HCT116 (cell line): ENCODE measurements around the gene SLC22A23. TPM values are rescaled to one million over a fixed set of nuclear protein-coding genes. Genes with fewer than 3 reads are reported as not detected.

Source experiments
- ATAC-seq: fragments of 200-7000 bp; cut with Tn5 transposase; 2 replicates; pipeline ENCODE4 v1.9.1; 2020; ENCODE audit warnings: mild to moderate bottlenecking, moderate library complexity
- BruUV-seq: library from RNA; stranded (reverse); fragments of 400-500 nt; replicated peaks from 2 replicates; lab custom pipeline; 2021; lab: Mats Ljungman, UMichigan
- CTCF ChIA-PET: fragments of 300-600 bp; sonication (Branson Sonifier 250); formaldehyde crosslinking; loops from one replicate; lab custom pipeline; 2021; ENCODE audit warnings: antibody characterized with exemption; lab: Charles Lee
- POLR2A ChIA-PET: fragments of 300-600, 350-600 bp; sonication (Branson Sonifier 250); formaldehyde crosslinking; loops from one replicate; lab custom pipeline; 2021; ENCODE audit warnings: antibody characterized with exemption; lab: Charles Lee
- RAD21 ChIA-PET, 2 experiments: fragments of 300-600 bp; sonication (Branson Sonifier 250); formaldehyde crosslinking; loops; one replicate each; lab custom pipeline; 2023; ENCODE audit warnings: low total read pairs in 2 of 2; ENCODE audit not compliant: uncharacterized antibody in 2 of 2, unreplicated experiment in 2 of 2, low non-redundant PET in 1 of 2; lab: Charles Lee
- DNase-seq: peaks from one replicate; pipeline ENCODE4 v3.0.0-alpha.2; 2010; ENCODE audit warnings: low read depth, low spot score
- H2AFZ ChIP-seq: fragments of 200-600 bp; shearing (Covaris generic), sonication (generic); 2 replicates; pipeline ENCODE4 v1.6.1; 2017; ENCODE audit warnings: low read depth, mixed run types, mixed read lengths, antibody characterized with exemption, low read length; ENCODE audit not compliant: poor library complexity, severe bottlenecking
- H3K27ac ChIP-seq: 2 replicates; pipeline ENCODE4 v1.5.1; 2012; ENCODE audit warnings: low read depth, low read length
- H3K27me3 ChIP-seq: fragments of 200-600 bp; sonication (generic); 2 replicates; pipeline ENCODE4 v1.6.1; 2016; ENCODE audit warnings: mixed run types, low read length, mixed read lengths; ENCODE audit not compliant: insufficient read depth
- H3K36me3 ChIP-seq, 2 experiments: fragments of 200-500 bp in 1 of 2; fragments of 200-600 bp in 1 of 2; sonication (Bioruptor generic) in 1 of 2; sonication (generic) in 1 of 2; 2 replicates each; pipeline versions ENCODE4 v1.5.1 to v1.6.1; 2014 to 2016; ENCODE audit warnings: low read length in 2 of 2, inconsistent platforms in 1 of 2, mixed read lengths in 1 of 2, mixed run types in 1 of 2; ENCODE audit not compliant: insufficient read depth in 2 of 2, control insufficient read depth in 1 of 2
- H3K4me1 ChIP-seq, 2 experiments: fragments of 200-600 bp in 1 of 2; sonication (generic) in 1 of 2; 2 replicates each; pipeline versions ENCODE4 v1.5.1 to v1.6.1; 2012 to 2017; ENCODE audit warnings: low read length in 2 of 2, inconsistent platforms in 1 of 2, mild to moderate bottlenecking in 1 of 2, mixed read lengths in 1 of 2, mixed run types in 1 of 2, moderate library complexity in 1 of 2; ENCODE audit not compliant: insufficient read depth in 2 of 2, control insufficient read depth in 1 of 2
- H3K4me2 ChIP-seq: fragments of 200-600 bp; sonication (generic); 2 replicates; pipeline ENCODE4 v1.6.1; 2017; ENCODE audit warnings: mixed run types, low read length, mixed read lengths
- H3K4me3 ChIP-seq, 2 experiments: fragments of 200-600 bp in 1 of 2; sonication (generic) in 1 of 2; replicated peaks in 1 of 2; 2 replicates each; pipeline ENCODE4 v1.5.1; 2011 to 2016; ENCODE audit warnings: low read length in 2 of 2, control low read depth in 1 of 2, low read depth in 1 of 2, mild to moderate bottlenecking in 1 of 2, mixed read lengths in 1 of 2, mixed run types in 1 of 2
- H3K79me2 ChIP-seq: fragments of 200-600 bp; sonication (generic); 2 replicates; pipeline ENCODE4 v1.6.1; 2017; ENCODE audit warnings: mild to moderate bottlenecking, mixed run types, low read length, moderate library complexity, mixed read lengths; ENCODE audit not compliant: insufficient read depth
- H3K9ac ChIP-seq: fragments of 200-600 bp; sonication (generic); 2 replicates; pipeline ENCODE4 v1.6.1; 2016; ENCODE audit warnings: low read length, mixed read lengths
- H3K9me2 ChIP-seq: fragments of 200-600 bp; sonication (generic), shearing (Covaris generic); 2 replicates; pipeline ENCODE4 v1.6.1; 2017; ENCODE audit warnings: mixed run types, mild to moderate bottlenecking, moderate library complexity; ENCODE audit not compliant: insufficient read depth
- H3K9me3 ChIP-seq, 2 experiments: fragments of 200-500 bp in 1 of 2; fragments of 200-600 bp in 1 of 2; sonication (Bioruptor generic) in 1 of 2; sonication (generic) in 1 of 2; 2 replicates each; pipeline ENCODE4 v1.6.1; 2014 to 2017; ENCODE audit warnings: low read length in 2 of 2, mixed read lengths in 2 of 2, inconsistent platforms in 1 of 2, low read depth in 1 of 2, mild to moderate bottlenecking in 1 of 2, mixed run types in 1 of 2, moderate library complexity in 1 of 2; ENCODE audit not compliant: control insufficient read depth in 1 of 2, insufficient read depth in 1 of 2
- H4K20me1 ChIP-seq: fragments of 200-600 bp; sonication (generic), shearing (Covaris generic); 2 replicates; pipeline ENCODE4 v1.6.1; 2017; ENCODE audit warnings: mixed run types, mild to moderate bottlenecking, moderate library complexity; ENCODE audit not compliant: insufficient read depth
- CEBPB ChIP-seq: IDR thresholded peaks from 2 replicates; pipeline ENCODE4 v1.6.1; 2012; ENCODE audit warnings: low read depth
- EGR1 ChIP-seq: IDR thresholded peaks from 2 replicates; pipeline ENCODE4 v1.6.1; 2012; ENCODE audit warnings: low read depth
- EZH2 ChIP-seq: fragments of 200-600 bp; sonication (generic); IDR thresholded peaks from 2 replicates; pipeline ENCODE4 v1.6.1; 2017; ENCODE audit warnings: antibody characterized with exemption, mixed run types
- EZH2phosphoT487 ChIP-seq: fragments of 200-600 bp; IDR thresholded peaks from 2 replicates; pipeline ENCODE4 v1.6.1; 2018; ENCODE audit warnings: antibody characterized with exemption, borderline replicate concordance
- JUND ChIP-seq: IDR thresholded peaks from 2 replicates; pipeline ENCODE4 v1.6.1; 2012
- POLR2A ChIP-seq: IDR thresholded peaks from 2 replicates; pipeline ENCODE4 v1.7.0; 2011; ENCODE audit warnings: borderline replicate concordance; ENCODE audit not compliant: insufficient read depth, insufficient read length; ENCODE audit errors: extremely low read depth
- POLR2AphosphoS5 ChIP-seq: IDR thresholded peaks from 2 replicates; pipeline ENCODE4 v1.6.1; 2011; ENCODE audit warnings: mild to moderate bottlenecking, low read depth, low read length, moderate library complexity
- RAD21 ChIP-seq: IDR thresholded peaks from 2 replicates; pipeline ENCODE4 v1.6.1; 2012; ENCODE audit warnings: low read depth, mild to moderate bottlenecking
- SIN3A ChIP-seq: IDR thresholded peaks from 2 replicates; pipeline ENCODE4 v1.6.1; 2012; ENCODE audit warnings: low read depth
- SRF ChIP-seq: IDR thresholded peaks from 2 replicates; pipeline ENCODE4 v1.6.1; 2012; ENCODE audit warnings: low read depth
- TCF7L2 ChIP-seq: IDR thresholded peaks from 2 replicates; pipeline ENCODE4 v1.7.0; 2011; ENCODE audit warnings: borderline replicate concordance, inconsistent platforms; ENCODE audit not compliant: insufficient read depth, insufficient read length; ENCODE audit errors: extremely low read depth
- YY1 ChIP-seq: IDR thresholded peaks from 2 replicates; pipeline ENCODE4 v1.6.1; 2011; ENCODE audit warnings: low read length, low read depth, moderate library complexity, mild to moderate bottlenecking; ENCODE audit not compliant: insufficient replicate concordance; ENCODE audit errors: extremely low read depth
- ZBTB33 ChIP-seq: IDR thresholded peaks from 2 replicates; pipeline ENCODE4 v1.6.1; 2011; ENCODE audit warnings: mild to moderate bottlenecking, low read length, moderate library complexity; ENCODE audit not compliant: insufficient replicate concordance; ENCODE audit errors: extremely low read depth
- ZFX ChIP-seq: fragments of 450-650 bp; IDR thresholded peaks from 2 replicates; pipeline ENCODE4 v1.6.1; 2017
- ZNF274 ChIP-seq: fragments of 200-500 bp; sonication (Bioruptor generic); IDR thresholded peaks from 2 replicates; pipeline ENCODE4 v1.6.1; 2014; ENCODE audit warnings: mild to moderate bottlenecking, low read depth, low read length, inconsistent platforms
- intact Hi-C: fragments of 100-400 bp; cut with micrococcal nuclease; formaldehyde crosslinking; loops from 2 replicates; pipeline ENCODE4 v1.10.0; 2022
- total RNA-seq: library from RNA; stranded (reverse); gene quantifications from one replicate; pipeline ENCODE4 v1.2.1, GENCODE V29; 2021; ENCODE audit not compliant: unreplicated experiment
- TF ChIP-seq, protein P1 (sequence below): IDR thresholded peaks from 2 replicates; pipeline ENCODE4 v1.6.1; 2012
- TF ChIP-seq, protein P2 (sequence below): IDR thresholded peaks from 2 replicates; pipeline ENCODE4 v1.6.1; 2012

Gene SLC22A23
- total RNA-seq, 1 experiment from 2014 or later: 11.5 TPM

- no peak for TF ChIP-seq EZH2
- TF ChIP-seq POLR2A: no peak
- no peak for TF ChIP-seq TCF7L2
- TF ChIP-seq ZFX: no peak
- TF ChIP-seq, all 23 proteins: peak for 0
- Histone ChIP-seq H2AFZ (no peak overlapping the region), H3K4me2 (no peak overlapping the region), H3K79me2 (no peaks in the 10 kb centered on the region), H4K20me1 (no peaks in the 10 kb centered on the region), H3K27me3 (no peaks in the 10 kb centered on the region), H3K4me3 (no peak overlapping the region), H3K9ac (no peak overlapping the region), H3K36me3 (no peaks in the 10 kb centered on the region), H3K9me3 (no peaks in the 10 kb centered on the region), H3K4me1 (no peaks in the 10 kb centered on the region), H3K9me2 (no peaks in the 10 kb centered on the region), H3K27ac (no peak overlapping the region)
- no peak for ATAC-seq
- no TSS peak for BruUV-seq
- intact Hi-C loops: no loop called here
- ChIA-PET RAD21 (no interaction called here), POLR2A (no interaction called here), CTCF (no interaction called here)
- DNase-seq: no peak
Measured at GRCh38 chr6:3301506-3301905, 155.3 kb downstream of the SLC22A23 start.

DNA sequence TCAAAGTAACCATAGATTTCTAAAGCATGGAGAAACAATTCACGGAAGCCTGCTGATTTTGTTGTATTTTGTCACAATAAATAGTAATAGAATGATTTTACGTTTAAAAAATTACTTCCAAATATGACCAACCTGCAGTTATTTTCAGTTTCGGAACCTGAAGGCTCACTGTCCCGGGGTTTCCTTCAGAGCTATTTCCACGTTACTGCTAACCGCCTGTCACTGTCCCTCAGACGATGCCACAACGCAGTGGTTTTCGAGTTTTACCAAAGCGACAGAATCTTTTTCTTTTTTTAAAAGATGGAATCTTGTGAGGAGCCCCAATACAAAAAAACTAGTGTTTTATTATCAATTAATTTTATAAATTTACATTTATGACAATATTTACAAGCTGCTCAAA is 157.6 kb downstream of the SLC22A23 start:
- no peaks in the 10 kb centered on the region for H3K9me3 ChIP-seq
- no peak overlapping the region for H2AFZ ChIP-seq
- no peaks in the 10 kb centered on the region for H3K4me1 ChIP-seq
- BruUV-seq: no TSS peak
- no peaks in the 10 kb centered on the region for H3K27me3 ChIP-seq
- no peak for TF ChIP-seq CEBPB
- TF ChIP-seq, protein P1, sequence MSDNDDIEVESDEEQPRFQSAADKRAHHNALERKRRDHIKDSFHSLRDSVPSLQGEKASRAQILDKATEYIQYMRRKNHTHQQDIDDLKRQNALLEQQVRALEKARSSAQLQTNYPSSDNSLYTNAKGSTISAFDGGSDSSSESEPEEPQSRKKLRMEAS: no peak
- TF ChIP-seq SRF: no peak
- no peak for TF ChIP-seq SIN3A
- no peak for TF ChIP-seq EGR1
- no peak for TF ChIP-seq ZNF274
- TF ChIP-seq RAD21: no peak
- TF ChIP-seq POLR2A: no peak
- TF ChIP-seq YY1: no peak
- no peak for TF ChIP-seq POLR2AphosphoS5
- no peak for TF ChIP-seq EZH2phosphoT487
- no peak for TF ChIP-seq JUND
- no peak for TF ChIP-seq EZH2
- TF ChIP-seq ZBTB33: no peak
- TF ChIP-seq, protein P2, sequence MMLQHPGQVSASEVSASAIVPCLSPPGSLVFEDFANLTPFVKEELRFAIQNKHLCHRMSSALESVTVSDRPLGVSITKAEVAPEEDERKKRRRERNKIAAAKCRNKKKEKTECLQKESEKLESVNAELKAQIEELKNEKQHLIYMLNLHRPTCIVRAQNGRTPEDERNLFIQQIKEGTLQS: no peak
- DNase-seq: no peak
- ChIA-PET CTCF (no interaction called here), POLR2A (no interaction called here), RAD21 (no interaction called here)
- no peak overlapping the region for H3K4me3 ChIP-seq
- H3K27ac ChIP-seq: no peak overlapping the region
- H3K9ac ChIP-seq: no peak overlapping the region
- ATAC-seq: no peak
- H3K36me3 ChIP-seq: no peaks in the 10 kb centered on the region
- no peaks in the 10 kb centered on the region for H3K79me2 ChIP-seq
- H3K4me2 ChIP-seq: no peak overlapping the region
- H4K20me1 ChIP-seq: no peaks in the 10 kb centered on the region
- H3K9me2 ChIP-seq: no peaks in the 10 kb centered on the region
- intact Hi-C loops: loop anchor here (5.0 kb wide), 1 partner anchor 433 kb away; no protein-coding TSS in a partner anchor
